PC-3 (cell line): ENCODE data around the gene AGPAT1. TPM values are rescaled to one million over a fixed set of nuclear protein-coding genes. Genes with fewer than 3 reads are reported as not detected.
A peak's percentile ranks its signal among the peaks of the same experiment; 100 is the strongest.

Experiments used
- ATAC-seq: fragments of 200-7000 bp; cut with Tn5 transposase; 2 replicates; pipeline ENCODE4 v1.9.1; 2020; ENCODE audit warnings: mild to moderate bottlenecking, moderate library complexity
- BruUV-seq: library from RNA; stranded (reverse); fragments of 400-500 nt; replicated peaks from 2 replicates; lab custom pipeline; 2021; lab: Mats Ljungman, UMichigan
- CTCF ChIA-PET: fragments of 300-600 bp; sonication (Branson Sonifier 250); formaldehyde crosslinking; loops from one replicate; lab custom pipeline; 2022; ENCODE audit warnings: antibody characterized with exemption; lab: Charles Lee
- POLR2A ChIA-PET: fragments of 300-600 bp; sonication (Branson Sonifier 250); formaldehyde crosslinking; loops from one replicate; lab custom pipeline; 2022; ENCODE audit warnings: antibody characterized with exemption; ENCODE audit not compliant: unreplicated experiment; lab: Charles Lee
- DNase-seq: peaks from one replicate; pipeline ENCODE4 v3.0.0-alpha.2; 2015
- H2AFZ ChIP-seq: fragments of 300-600 bp; sonication (generic); 2 replicates; pipeline ENCODE4 v1.6.0; 2016; ENCODE audit warnings: antibody characterized with exemption, low read length
- H3F3A ChIP-seq: fragments of 300-600 bp; sonication (generic); one replicate; pipeline ENCODE4 v1.6.0; 2017; ENCODE audit warnings: antibody characterized with exemption, low read length, control low read depth, mild to moderate bottlenecking; ENCODE audit not compliant: unreplicated experiment
- H3K27ac ChIP-seq: fragments of 300-600 bp; sonication (generic); 2 replicates; pipeline ENCODE4 v1.5.1; 2016; ENCODE audit warnings: mild to moderate bottlenecking, low read length
- H3K27me3 ChIP-seq: fragments of 300-600 bp; sonication (generic); 2 replicates; pipeline ENCODE4 v1.6.1; 2016; ENCODE audit warnings: low read length, mixed read lengths
- H3K36me3 ChIP-seq: fragments of 300-600 bp; sonication (generic); 2 replicates; pipeline ENCODE4 v1.6.1; 2016; ENCODE audit warnings: low read depth, mixed run types, low read length, mixed read lengths
- H3K4me1 ChIP-seq: fragments of 300-600 bp; sonication (generic); 2 replicates; pipeline ENCODE4 v1.5.1; 2016; ENCODE audit warnings: low read length; ENCODE audit not compliant: insufficient read depth
- H3K4me2 ChIP-seq: fragments of 300-600 bp; sonication (generic); 2 replicates; pipeline ENCODE4 v1.6.0; 2016; ENCODE audit warnings: low read length
- H3K4me3 ChIP-seq: fragments of 300-600 bp; sonication (generic); 2 replicates; pipeline ENCODE4 v1.5.1; 2016; ENCODE audit warnings: mild to moderate bottlenecking, low read length, mixed read lengths
- H3K79me2 ChIP-seq: fragments of 300-600 bp; sonication (generic); 2 replicates; pipeline ENCODE4 v1.6.1; 2017; ENCODE audit warnings: low read length, mixed read lengths
- H3K9ac ChIP-seq: fragments of 300-600 bp; sonication (generic); 2 replicates; pipeline ENCODE4 v1.6.0; 2016; ENCODE audit warnings: mild to moderate bottlenecking, low read length
- H3K9me2 ChIP-seq: fragments of 300-600 bp; sonication (generic); replicated peaks from 2 replicates; pipeline ENCODE4 v1.6.1; 2016; ENCODE audit warnings: mixed run types, low read length, mixed read lengths
- H3K9me3 ChIP-seq: fragments of 300-600 bp; sonication (generic); 2 replicates; pipeline ENCODE4 v1.6.1; 2016; ENCODE audit warnings: low read length, mixed read lengths
- H4K20me1 ChIP-seq: fragments of 300-600 bp; sonication (generic); 2 replicates; pipeline ENCODE4 v1.6.1; 2016; ENCODE audit warnings: low read length, mixed read lengths
- EZH2 ChIP-seq: fragments of 300-600 bp; sonication (generic); IDR thresholded peaks from one replicate; pipeline ENCODE4 v1.6.1; 2017; ENCODE audit warnings: antibody characterized with exemption, mild to moderate bottlenecking, low read length; ENCODE audit not compliant: unreplicated experiment
- EZH2phosphoT487 ChIP-seq: fragments of 300-600 bp; sonication (generic); IDR thresholded peaks from 2 replicates; pipeline ENCODE4 v1.6.1; 2018; ENCODE audit warnings: mild to moderate bottlenecking, antibody characterized with exemption, low read length, borderline replicate concordance
- intact Hi-C: fragments of 100-400 bp; cut with micrococcal nuclease; formaldehyde crosslinking; loops from 2 replicates; pipeline ENCODE4 v1.9.0; 2023
- total RNA-seq: library from RNA; depleted of rRNA; stranded (reverse); fragments of >200 nt; gene quantifications from 2 replicates; pipeline ENCODE4 v1.2.3, GENCODE V29; 2014
- TF ChIP-seq, protein P1 (sequence below): fragments of 300-600 bp; sonication (generic); conservative IDR thresholded peaks from 2 replicates; pipeline ENCODE4 v1.5.1; 2017; ENCODE audit warnings: antibody characterized with exemption, low read depth, mild to moderate bottlenecking, low read length

Gene AGPAT1
- total RNA-seq, 1 experiment from 2014 or later: 59.6 TPM

DNA sequence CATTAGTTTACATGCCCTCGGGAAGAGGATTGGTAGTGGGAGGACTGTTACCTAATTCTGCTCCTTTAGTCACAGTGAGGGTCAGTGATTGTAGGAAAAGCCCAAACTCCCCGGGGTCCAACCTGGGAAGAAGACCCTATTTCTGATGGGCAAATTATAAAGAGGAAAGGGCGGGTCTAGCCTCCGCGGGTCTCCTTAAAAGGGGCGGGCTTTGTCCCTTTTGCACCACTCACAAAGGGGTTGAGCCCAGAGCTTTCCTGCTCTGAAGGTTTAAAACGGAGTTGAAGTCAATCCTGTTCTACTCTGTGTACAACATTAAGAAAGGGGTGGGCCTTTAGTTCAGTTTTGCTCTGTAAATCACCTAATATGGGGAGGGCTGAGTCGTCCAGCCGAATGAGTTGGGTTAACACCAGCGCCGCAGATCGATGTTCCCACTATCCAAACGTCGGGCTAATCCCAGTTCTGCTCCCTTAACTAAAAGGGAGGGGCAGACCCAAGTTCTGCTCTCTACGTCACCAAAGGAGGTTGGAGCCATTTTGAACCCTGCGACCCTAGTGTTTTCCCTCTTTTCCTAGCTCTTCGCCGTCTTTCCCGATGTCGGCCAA is 1.4 kb upstream of the AGPAT1 start:
- Histone ChIP-seq H3K9ac (peak overlapping the region; percentile 81), H3K4me3 (peak overlapping the region; percentile 94), H3K9me2 (no peaks in the 10 kb centered on the region), H3K79me2 (peaks cover 33% of the 10 kb centered on the region), H3K9me3 (no peaks in the 10 kb centered on the region), H3K27me3 (no peaks in the 10 kb centered on the region), H4K20me1 (no peaks in the 10 kb centered on the region), H3F3A (no peaks in the 10 kb centered on the region), H3K36me3 (peaks cover 5% of the 10 kb centered on the region), H3K27ac (peak overlapping the region; percentile 83), H2AFZ (peak overlapping the region; percentile 95), H3K4me1 (peaks cover 33% of the 10 kb centered on the region), H3K4me2 (peak overlapping the region; percentile 93)
- DNase-seq (no peak), ATAC-seq (peak; percentile 6)
- ChIA-PET CTCF (interaction anchor here (0.5 to 1.1 kb wide), 2 partner anchors 18 to 63 kb away, joined by 4 to 9 read pairs; no protein-coding TSS in a partner anchor), POLR2A (interaction anchor here (0.6 to 1.0 kb wide), 2 partner anchors 19 to 84 kb away, joined by 3 read pairs; no protein-coding TSS in a partner anchor)
- intact Hi-C loops: loop anchor here (5.0 kb wide), 1 partner anchor 220 kb away; the partner anchor contains the start of genes NELFE and SKIC2
- no peak for TF ChIP-seq EZH2
- TF ChIP-seq, protein P1, sequence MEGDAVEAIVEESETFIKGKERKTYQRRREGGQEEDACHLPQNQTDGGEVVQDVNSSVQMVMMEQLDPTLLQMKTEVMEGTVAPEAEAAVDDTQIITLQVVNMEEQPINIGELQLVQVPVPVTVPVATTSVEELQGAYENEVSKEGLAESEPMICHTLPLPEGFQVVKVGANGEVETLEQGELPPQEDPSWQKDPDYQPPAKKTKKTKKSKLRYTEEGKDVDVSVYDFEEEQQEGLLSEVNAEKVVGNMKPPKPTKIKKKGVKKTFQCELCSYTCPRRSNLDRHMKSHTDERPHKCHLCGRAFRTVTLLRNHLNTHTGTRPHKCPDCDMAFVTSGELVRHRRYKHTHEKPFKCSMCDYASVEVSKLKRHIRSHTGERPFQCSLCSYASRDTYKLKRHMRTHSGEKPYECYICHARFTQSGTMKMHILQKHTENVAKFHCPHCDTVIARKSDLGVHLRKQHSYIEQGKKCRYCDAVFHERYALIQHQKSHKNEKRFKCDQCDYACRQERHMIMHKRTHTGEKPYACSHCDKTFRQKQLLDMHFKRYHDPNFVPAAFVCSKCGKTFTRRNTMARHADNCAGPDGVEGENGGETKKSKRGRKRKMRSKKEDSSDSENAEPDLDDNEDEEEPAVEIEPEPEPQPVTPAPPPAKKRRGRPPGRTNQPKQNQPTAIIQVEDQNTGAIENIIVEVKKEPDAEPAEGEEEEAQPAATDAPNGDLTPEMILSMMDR: no peak
- TF ChIP-seq EZH2phosphoT487: no peak
- TSS peak; percentile 71 for BruUV-seq

DNA sequence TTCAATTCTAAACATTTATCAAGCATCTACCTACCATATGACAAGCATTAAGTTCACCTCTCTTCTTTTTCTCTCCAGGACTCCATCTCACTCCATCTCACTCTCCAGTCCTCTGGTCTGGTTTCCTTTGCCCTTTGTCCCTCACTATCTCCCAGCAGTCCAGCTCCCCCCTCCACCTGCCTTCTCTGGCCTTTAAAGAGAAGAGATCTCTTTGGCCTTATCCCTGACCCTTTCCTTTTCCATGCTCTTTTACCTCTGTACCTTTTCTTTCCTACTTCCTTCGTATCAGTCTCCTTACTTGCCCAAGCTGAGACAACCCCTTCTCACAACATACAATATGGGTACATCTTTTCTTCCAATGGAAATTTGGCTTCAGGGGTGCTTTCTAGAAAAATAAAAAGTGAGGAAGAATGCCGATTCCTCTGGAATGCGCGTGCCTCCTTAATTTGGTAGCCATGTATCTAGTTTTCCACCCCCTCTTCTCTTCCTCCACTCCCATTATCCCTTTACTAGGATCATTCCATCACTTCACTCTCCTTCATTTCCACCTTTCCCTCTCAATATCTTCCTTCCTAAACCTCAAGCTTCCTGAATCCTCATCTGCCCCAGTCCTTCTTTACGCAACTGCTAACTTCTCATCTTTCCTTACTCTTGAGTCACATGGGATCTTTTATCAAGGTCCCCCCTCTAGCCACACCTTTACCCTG is 745 bp upstream of the AGPAT1 start:
- DNase-seq: peak; percentile 62
- H3K9ac ChIP-seq: peak overlapping the region; percentile 90

More for the DNA sequence above, 745 bp upstream of the AGPAT1 start:
- Histone ChIP-seq H3K27ac (peak overlapping the region; percentile 83), H4K20me1 (no peaks in the 10 kb centered on the region), H3K4me2 (peak overlapping the region; percentile 93), H3K9me2 (no peaks in the 10 kb centered on the region), H3K9me3 (no peaks in the 10 kb centered on the region), H3K4me1 (peaks cover 33% of the 10 kb centered on the region), H3K27me3 (no peaks in the 10 kb centered on the region), H2AFZ (peak overlapping the region; percentile 95), H3K36me3 (peaks cover 5% of the 10 kb centered on the region), H3K79me2 (peaks cover 33% of the 10 kb centered on the region), H3F3A (no peaks in the 10 kb centered on the region), H3K4me3 (peak overlapping the region; percentile 94)
- POLR2A ChIA-PET: interaction anchor here (0.6 kb wide), 1 partner anchor 14 kb away, joined by 3 read pairs; the partner anchor contains the start of gene PBX2
- TF ChIP-seq, protein P1: no peak
- TF ChIP-seq EZH2phosphoT487 (no peak), EZH2 (no peak)
- CTCF ChIA-PET: interaction anchor here (0.5 kb wide), 1 partner anchor 62 kb away, joined by 9 read pairs; no protein-coding TSS in a partner anchor
- intact Hi-C loops: loop anchor here (1.0 to 5.0 kb wide), 2 partner anchors 22 to 219 kb away; partner anchors contain the start of genes NELFE, PPT2 and SKIC2
- no peak for ATAC-seq
- TSS peak; percentile 17 for BruUV-seq
